Measurements from ENCODE around the gene SEMA4G. TPM values are rescaled to one million over a fixed set of nuclear protein-coding genes. Genes with fewer than 3 reads are reported as not detected.

SEMA4G gene
- total and polyA plus RNA-seq, 5 donors = 3.1 to 3.8 (median 3.2) TPM

DNA sequence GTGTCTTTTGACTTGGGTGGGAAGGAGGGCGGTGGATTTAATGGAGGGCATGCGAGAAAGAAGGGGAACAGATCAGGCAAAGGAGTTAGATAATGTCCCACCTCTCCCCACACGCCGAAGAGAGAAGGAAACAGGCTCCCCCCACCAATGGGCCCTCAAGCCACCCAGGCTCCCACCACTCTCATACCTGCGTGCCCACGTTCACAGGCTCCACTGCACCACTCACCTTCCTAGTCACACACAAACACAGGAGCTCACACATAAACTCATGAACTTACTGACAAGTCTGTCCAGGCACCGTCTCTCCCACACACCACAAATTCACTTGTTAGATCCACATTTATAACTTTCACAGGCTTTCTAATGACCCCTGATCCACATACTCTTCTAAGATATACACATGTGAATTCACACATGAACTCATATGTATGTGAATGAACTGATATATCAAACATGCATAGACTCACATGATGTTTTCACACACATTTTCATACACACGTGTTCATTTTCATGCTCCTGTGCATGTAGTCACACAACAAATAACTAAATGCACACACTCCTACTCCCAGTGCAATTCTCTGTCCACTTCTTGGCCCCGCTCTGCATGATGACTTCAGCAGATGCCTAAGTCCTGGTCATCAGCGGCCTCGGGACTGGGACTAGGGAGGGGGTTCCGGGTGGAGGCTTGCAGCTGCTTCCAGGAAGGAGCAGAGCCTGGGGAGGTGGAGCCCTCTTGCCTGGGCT, 31.8 kb downstream of the SEMA4G start:
- H3K9me3 ChIP-seq (ENCODE audit: control insufficient read depth, low read length) = no peaks in the 10 kb centered on the region
- H3K27me3 ChIP-seq (ENCODE audit: control insufficient read depth, insufficient read depth) = no peaks in the 10 kb centered on the region
- H3K4me1 ChIP-seq (ENCODE audit: control insufficient read depth, insufficient read depth, low read length) = peaks cover 13% of the 10 kb centered on the region
- H3K27ac ChIP-seq (ENCODE audit: low read length) = peak overlapping the region; percentile 97
- intact Hi-C loops (cut with DNase I) = no loop called here
- peak overlapping the region; percentile 89 for H3K4me3 ChIP-seq (ENCODE audit: low read length)
- 10% methylated on average over 12 of the region's 12 CpGs for WGBS
- DNase-seq (peak; percentile 93 to 96 (median 94)), ATAC-seq (peak; percentile 55 to 60)

DNA sequence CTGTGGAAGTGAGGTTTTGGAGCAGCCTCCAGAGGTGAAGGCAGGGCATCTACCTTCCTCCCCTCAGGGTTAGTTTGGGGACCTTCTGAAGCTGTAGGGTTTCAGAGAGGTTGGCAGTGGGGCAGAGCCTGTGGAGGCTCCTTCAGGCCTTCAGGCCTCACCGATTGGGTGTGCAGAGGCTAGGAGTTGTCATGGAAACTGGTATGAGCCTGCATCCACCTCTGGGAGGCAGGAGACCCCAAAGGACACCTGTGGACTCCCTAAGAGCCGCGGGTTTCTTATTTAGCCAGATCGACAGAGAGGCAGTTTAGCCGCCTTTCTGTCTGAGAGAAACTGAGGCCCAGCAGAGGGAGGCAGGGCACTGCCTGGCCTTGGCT, 32.3 kb downstream of the SEMA4G start:
- Histone ChIP-seq H3K4me1 (ENCODE audit: control insufficient read depth, insufficient read depth, low read length) (peaks cover 13% of the 10 kb centered on the region), H3K27me3 (ENCODE audit: control insufficient read depth, insufficient read depth) (no peaks in the 10 kb centered on the region), H3K27ac (ENCODE audit: low read length) (peak overlapping the region; percentile 68), H3K9me3 (ENCODE audit: control insufficient read depth, low read length) (no peaks in the 10 kb centered on the region), H3K4me3 (ENCODE audit: low read length) (no peak overlapping the region)
- intact Hi-C loops (cut with DNase I) = no loop called here
- 55% methylated on average over 5 of the region's 5 CpGs for WGBS
- no peak for DNase-seq
- ATAC-seq = no peak

DNA sequence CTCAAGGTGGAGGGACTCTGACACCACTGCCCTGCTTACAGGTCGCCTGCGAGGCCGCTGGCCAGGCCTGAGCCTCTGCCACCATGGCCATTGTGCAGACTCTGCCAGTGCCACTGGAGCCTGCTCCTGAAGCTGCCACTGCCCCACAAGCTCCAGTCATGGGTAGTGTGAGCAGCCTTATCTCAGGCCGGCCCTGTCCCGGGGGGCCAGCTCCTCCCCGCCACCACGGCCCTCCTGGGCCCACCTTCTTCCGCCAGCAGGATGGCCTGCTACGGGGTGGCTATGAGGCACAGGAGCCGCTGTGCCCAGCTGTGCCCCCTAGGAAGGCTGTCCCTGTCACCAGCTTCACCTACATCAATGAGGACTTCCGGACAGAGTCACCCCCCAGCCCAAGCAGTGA, 33.2 kb downstream of the SEMA4G start:
- WGBS = 62% methylated on average over 11 of the region's 11 CpGs

DNA sequence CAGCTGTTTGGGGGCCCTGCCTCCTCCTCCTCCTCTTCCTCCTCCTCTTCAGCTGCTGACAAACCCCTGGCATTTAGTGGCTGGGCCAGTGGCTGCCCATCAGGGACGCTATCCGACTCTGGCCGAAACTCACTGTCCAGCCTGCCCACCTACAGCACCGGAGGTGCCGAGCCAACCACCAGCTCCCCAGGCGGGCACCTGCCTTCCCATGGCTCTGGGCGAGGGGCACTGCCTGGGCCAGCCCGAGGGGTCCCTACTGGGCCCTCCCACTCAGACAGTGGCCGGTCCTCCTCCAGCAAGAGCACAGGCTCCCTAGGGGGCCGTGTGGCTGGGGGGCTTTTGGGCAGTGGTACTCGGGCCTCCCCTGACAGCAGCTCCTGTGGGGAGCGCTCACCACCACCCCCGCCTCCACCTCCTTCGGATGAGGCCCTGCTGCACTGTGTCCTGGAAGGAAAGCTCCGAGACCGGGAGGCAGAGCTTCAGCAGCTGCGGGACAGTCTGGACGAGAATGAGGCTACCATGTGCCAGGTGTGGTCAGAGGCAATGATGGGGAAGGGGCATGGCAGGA, 34.4 kb downstream of the SEMA4G start:
- Histone ChIP-seq H3K9me3 (ENCODE audit: control insufficient read depth, low read length) (no peaks in the 10 kb centered on the region), H3K4me1 (ENCODE audit: control insufficient read depth, insufficient read depth, low read length) (peaks cover 9% of the 10 kb centered on the region), H3K27me3 (ENCODE audit: control insufficient read depth, insufficient read depth) (no peaks in the 10 kb centered on the region), H3K27ac (ENCODE audit: low read length) (no peak overlapping the region), H3K4me3 (ENCODE audit: low read length) (no peak overlapping the region)
- intact Hi-C loops (cut with DNase I) = no loop called here
- WGBS = 88% methylated on average over 18 of the region's 18 CpGs
- DNase-seq (no peak), ATAC-seq (no peak)

More for the DNA sequence above, 33.2 kb downstream of the SEMA4G start:
- ATAC-seq = no peak
- no peaks in the 10 kb centered on the region for H3K27me3 ChIP-seq (ENCODE audit: control insufficient read depth, insufficient read depth)
- DNase-seq = no peak
- no peak overlapping the region for H3K4me3 ChIP-seq (ENCODE audit: low read length)
- intact Hi-C loops (cut with DNase I) = no loop called here
- H3K27ac ChIP-seq (ENCODE audit: low read length) = no peak overlapping the region
- H3K9me3 ChIP-seq (ENCODE audit: control insufficient read depth, low read length) = no peaks in the 10 kb centered on the region
- peaks cover 13% of the 10 kb centered on the region for H3K4me1 ChIP-seq (ENCODE audit: control insufficient read depth, insufficient read depth, low read length)

DNA sequence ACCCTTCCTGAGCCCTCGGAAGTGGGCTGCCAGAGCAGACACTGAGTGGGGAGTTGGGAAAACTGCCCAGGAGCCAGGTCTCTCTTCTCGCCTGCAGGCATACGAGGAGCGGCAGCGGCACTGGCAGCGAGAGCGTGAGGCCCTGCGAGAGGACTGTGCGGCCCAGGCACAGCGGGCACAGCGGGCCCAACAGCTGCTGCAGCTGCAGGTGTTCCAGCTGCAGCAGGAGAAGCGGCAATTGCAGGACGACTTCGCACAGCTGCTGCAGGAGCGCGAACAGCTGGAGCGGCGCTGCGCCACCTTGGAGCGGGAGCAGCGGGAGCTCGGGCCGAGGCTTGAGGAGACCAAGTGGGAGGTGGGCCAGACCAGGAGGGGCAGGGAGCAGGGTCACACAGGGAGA, 36.1 kb downstream of the SEMA4G start:
- intact Hi-C loops (cut with DNase I) = no loop called here
- H3K27ac ChIP-seq (ENCODE audit: low read length) = no peak overlapping the region
- ATAC-seq (no peak), DNase-seq (no peak)
- H3K4me3 ChIP-seq (ENCODE audit: low read length) = no peak overlapping the region
- H3K9me3 ChIP-seq (ENCODE audit: control insufficient read depth, low read length) = no peaks in the 10 kb centered on the region
- no peaks in the 10 kb centered on the region for H3K27me3 ChIP-seq (ENCODE audit: control insufficient read depth, insufficient read depth)
- 81% methylated on average over 23 of the region's 23 CpGs for WGBS
- H3K4me1 ChIP-seq (ENCODE audit: control insufficient read depth, insufficient read depth, low read length) = peaks cover 7% of the 10 kb centered on the region

DNA sequence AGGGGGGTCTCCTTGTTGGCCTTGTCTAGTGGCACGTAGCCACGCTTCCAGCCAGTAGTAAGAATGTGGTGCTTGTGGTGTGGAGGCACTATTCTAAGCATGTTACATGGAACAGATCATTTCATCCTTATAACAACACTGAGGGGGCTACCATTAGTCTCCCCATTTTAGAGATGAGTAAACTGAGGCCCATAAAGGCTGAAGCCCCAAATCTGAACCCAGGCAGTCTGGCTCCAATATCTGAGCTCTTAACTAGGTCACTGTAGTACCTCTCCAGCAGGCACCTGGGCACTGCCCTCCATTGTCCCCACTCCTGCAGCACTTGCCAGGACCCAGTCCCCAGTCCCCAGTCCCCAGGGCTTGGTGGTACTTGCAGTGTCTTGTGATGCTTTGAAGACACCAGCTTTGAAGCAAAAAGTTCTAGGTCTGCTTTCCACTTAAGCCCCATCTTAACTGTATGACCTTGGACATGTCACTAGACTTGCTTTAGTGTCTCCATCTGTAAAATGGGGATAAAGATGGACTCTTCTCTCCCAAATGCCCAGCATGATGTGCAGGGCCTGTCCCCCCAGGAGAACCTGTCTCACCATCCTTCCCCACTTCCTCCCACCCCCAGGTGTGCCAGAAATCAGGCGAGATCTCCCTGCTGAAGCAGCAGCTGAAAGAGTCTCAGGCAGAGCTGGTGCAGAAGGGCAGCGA, 36.7 kb downstream of the SEMA4G start:
- WGBS = 90% methylated on average over 4 of the region's 4 CpGs

DNA sequence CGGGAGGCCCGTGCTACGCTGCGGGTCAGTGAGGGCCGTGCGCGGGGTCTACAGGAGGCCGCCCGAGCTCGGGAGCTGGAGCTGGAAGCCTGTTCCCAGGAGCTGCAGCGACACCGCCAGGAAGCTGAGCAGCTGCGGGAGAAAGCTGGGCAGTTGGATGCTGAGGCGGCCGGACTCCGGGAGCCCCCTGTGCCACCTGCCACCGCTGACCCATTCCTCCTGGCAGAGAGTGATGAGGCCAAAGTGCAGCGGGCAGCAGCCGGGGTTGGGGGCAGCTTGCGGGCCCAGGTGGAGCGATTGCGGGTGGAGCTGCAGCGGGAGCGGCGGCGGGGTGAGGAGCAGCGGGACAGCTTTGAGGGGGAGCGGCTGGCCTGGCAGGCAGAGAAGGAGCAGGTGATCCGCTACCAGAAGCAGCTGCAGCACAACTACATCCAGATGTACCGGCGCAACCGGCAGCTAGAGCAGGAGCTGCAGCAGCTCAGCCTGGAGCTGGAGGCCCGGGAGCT, 37.3 kb downstream of the SEMA4G start:
- ATAC-seq = no peak
- H3K27me3 ChIP-seq (ENCODE audit: control insufficient read depth, insufficient read depth) = no peaks in the 10 kb centered on the region
- intact Hi-C loops (cut with DNase I) = no loop called here
- 79% methylated on average over 33 of the region's 33 CpGs for WGBS
- no peak overlapping the region for H3K27ac ChIP-seq (ENCODE audit: low read length)
- H3K4me1 ChIP-seq (ENCODE audit: control insufficient read depth, insufficient read depth, low read length) = peaks cover 7% of the 10 kb centered on the region
- no peak overlapping the region for H3K4me3 ChIP-seq (ENCODE audit: low read length)
- peak in 1 of 3 donors; percentile 66 for DNase-seq
- no peaks in the 10 kb centered on the region for H3K9me3 ChIP-seq (ENCODE audit: control insufficient read depth, low read length)

More for the DNA sequence above, 36.7 kb downstream of the SEMA4G start:
- intact Hi-C loops (cut with DNase I) = no loop called here
- Histone ChIP-seq H3K27me3 (ENCODE audit: control insufficient read depth, insufficient read depth) (no peaks in the 10 kb centered on the region), H3K4me1 (ENCODE audit: control insufficient read depth, insufficient read depth, low read length) (peaks cover 7% of the 10 kb centered on the region), H3K27ac (ENCODE audit: low read length) (no peak overlapping the region), H3K4me3 (ENCODE audit: low read length) (no peak overlapping the region), H3K9me3 (ENCODE audit: control insufficient read depth, low read length) (no peaks in the 10 kb centered on the region)
- ATAC-seq = no peak
- DNase-seq = no peak

DNA sequence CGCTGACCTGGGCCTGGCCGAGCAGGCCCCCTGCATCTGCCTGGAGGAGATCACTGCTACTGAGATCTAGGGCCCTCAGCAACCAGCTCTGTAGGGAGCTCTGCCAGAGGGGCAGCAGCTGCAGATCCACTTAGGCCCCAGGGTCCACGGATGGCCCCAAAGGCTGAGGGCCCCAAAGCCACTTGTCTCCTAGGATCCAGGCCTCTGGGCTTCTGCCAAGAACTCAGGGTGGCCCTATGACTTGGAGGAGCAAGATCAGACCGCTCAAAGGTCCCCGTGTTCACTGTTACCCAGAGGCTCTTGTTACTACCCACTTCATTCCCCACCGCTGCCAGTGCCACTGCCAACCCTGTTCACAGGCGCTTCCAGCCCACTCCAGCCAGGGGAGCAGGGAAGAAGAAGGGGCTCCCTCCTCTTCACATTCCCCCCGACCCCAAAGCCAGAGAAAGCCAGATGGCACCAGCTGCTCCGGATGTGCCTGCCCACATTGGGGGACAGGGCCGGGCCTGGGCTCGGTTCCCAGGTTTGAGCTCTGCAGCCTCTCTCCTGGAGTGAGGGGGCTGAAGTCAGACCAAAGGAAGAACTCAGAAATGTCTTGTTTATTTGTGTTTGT, 37.9 kb downstream of the SEMA4G start:
- Histone ChIP-seq H3K4me1 (ENCODE audit: control insufficient read depth, insufficient read depth, low read length) (peaks cover 3% of the 10 kb centered on the region), H3K4me3 (ENCODE audit: low read length) (no peak overlapping the region), H3K9me3 (ENCODE audit: control insufficient read depth, low read length) (no peaks in the 10 kb centered on the region), H3K27ac (ENCODE audit: low read length) (peak overlapping the region; percentile 5), H3K27me3 (ENCODE audit: control insufficient read depth, insufficient read depth) (no peaks in the 10 kb centered on the region)
- ATAC-seq (peak in 1 of 2 donors; percentile 7), DNase-seq (peak in 1 of 3 donors; percentile 79)
- intact Hi-C loops (cut with DNase I) = no loop called here
- 49% methylated on average over 11 of the region's 11 CpGs for WGBS

DNA sequence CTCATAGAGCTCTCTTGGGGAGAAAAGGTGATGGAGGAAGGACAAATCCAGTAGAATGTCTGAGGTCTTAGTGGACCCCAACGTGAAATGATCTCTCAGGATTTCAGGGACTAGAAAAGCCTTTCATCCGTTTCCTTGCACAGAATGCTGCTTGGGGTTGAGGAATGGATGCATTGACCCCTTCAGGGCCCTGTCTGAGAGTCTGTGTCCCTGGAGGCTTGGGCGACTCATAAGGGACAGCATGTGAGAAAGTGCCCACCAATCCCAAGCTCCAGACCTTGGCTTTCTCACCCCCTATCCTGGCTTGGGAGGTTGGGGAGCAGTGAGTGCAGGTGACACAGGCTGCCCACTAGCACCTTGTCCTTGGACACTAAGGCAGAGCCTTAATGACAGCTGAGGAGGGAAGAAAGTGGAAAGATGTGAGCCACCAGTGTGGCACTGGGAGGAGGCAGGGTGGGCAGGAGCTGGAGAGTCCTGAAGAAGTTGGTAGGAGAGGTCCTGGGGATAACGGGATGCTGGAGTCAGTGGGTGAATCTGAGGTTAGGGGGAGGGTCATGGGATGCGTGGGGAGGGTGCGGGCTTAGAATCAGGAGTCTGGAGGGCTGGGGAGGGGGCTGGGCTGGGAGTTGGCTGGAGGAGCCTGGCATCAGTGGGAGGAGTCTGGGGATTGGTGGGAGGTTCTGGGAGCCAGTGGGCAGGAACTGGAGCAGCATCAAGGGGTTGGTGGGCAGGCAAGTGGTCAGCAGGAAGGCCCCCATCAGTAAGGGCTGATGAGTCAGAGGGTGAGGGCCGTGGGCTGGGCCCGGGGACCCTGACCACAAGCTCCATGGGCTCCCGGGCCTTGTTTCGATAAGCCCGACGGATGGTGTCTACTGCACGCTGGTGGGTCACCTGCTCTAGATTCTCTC, 38.9 kb downstream of the SEMA4G start:
- Histone ChIP-seq H3K27ac (ENCODE audit: low read length) (no peak overlapping the region), H3K4me3 (ENCODE audit: low read length) (no peak overlapping the region), H3K4me1 (ENCODE audit: control insufficient read depth, insufficient read depth, low read length) (no peaks in the 10 kb centered on the region), H3K9me3 (ENCODE audit: control insufficient read depth, low read length) (no peaks in the 10 kb centered on the region), H3K27me3 (ENCODE audit: control insufficient read depth, insufficient read depth) (no peaks in the 10 kb centered on the region)
- WGBS = 62% methylated on average over 13 of the region's 13 CpGs
- DNase-seq = no peak
- intact Hi-C loops (cut with DNase I) = no loop called here
- no peak for ATAC-seq

DNA sequence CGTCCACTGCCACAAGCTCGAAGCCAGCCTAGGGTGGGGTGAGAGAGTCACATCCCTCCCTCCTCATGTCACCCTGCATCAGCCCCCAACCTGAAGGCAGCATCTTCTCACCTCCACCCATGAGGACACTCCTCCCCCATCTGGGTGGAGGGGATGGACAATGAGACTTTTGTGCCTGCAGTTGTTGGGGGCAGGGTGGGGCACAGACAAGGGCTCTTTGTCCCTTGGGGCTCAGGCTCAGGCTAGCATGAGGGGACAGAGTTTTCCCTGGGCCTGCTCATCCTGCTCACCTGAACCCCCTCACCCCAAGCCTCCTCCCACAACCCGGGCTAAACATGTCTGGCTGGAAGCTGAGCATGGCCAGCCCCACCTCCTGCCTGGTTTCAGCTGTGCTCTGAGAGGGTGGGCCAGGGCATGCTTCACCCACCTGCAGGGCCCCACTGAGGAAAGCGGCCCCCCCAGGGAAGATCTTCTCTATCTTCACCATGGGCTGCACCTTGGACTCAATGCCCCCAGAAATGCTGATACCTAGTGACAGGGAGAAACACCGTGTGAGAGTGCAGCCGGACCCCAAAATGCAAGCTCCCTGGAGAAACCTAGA, 39.6 kb downstream of the SEMA4G start:
- Histone ChIP-seq H3K27me3 (ENCODE audit: control insufficient read depth, insufficient read depth) (no peaks in the 10 kb centered on the region), H3K4me1 (ENCODE audit: control insufficient read depth, insufficient read depth, low read length) (no peaks in the 10 kb centered on the region), H3K27ac (ENCODE audit: low read length) (no peak overlapping the region), H3K4me3 (ENCODE audit: low read length) (no peak overlapping the region), H3K9me3 (ENCODE audit: control insufficient read depth, low read length) (no peaks in the 10 kb centered on the region)
- ATAC-seq (no peak), DNase-seq (no peak)
- WGBS = 78% methylated on average over 6 of the region's 6 CpGs
- intact Hi-C loops (cut with DNase I) = no loop called here

Measured in right cardiac atrium (tissue), 5 donors.